Panc1 (cell line): Measurements from ENCODE around the gene TRIOBP. TPM values are rescaled to one million over a fixed set of nuclear protein-coding genes. Genes with fewer than 3 reads are reported as not detected.
"Not testable (repeated sequence)": the region's sequence is repeated elsewhere in the genome, so short reads cannot be mapped to it uniquely, and the experiment has no call there.

ENCODE experiments used
- ATAC-seq: fragments of 200-7000 bp; cut with Tn5 transposase; 2 replicates; pipeline ENCODE4 v1.9.1; 2020; ENCODE audit warnings: mild to moderate bottlenecking, moderate library complexity
- BruUV-seq: library from RNA; stranded (reverse); fragments of 400-500 nt; replicated peaks from 2 replicates; lab custom pipeline; 2021; lab: Mats Ljungman, UMichigan
- CTCF ChIA-PET: fragments of 300-600 bp; sonication (Branson Sonifier 250); formaldehyde crosslinking; loops from one replicate; lab custom pipeline; 2022; ENCODE audit warnings: antibody characterized with exemption; lab: Charles Lee
- POLR2A ChIA-PET: fragments of 300-600 bp; sonication (Branson Sonifier 250); formaldehyde crosslinking; loops from one replicate; lab custom pipeline; 2022; ENCODE audit warnings: antibody characterized with exemption; lab: Charles Lee
- DNase-seq: peaks from one replicate; pipeline ENCODE4 v3.0.0-alpha.2; 2010; ENCODE audit warnings: low read depth, low spot score
- H3K27ac ChIP-seq: 2 replicates; pipeline ENCODE4 v1.5.1; 2011; ENCODE audit warnings: mild to moderate bottlenecking, low read length, inconsistent platforms
- H3K27me3 ChIP-seq: fragments of 200-500 bp; sonication (Bioruptor generic); 2 replicates; pipeline ENCODE4 v1.6.0; 2014; ENCODE audit warnings: low read length, inconsistent platforms; ENCODE audit not compliant: control insufficient read depth, insufficient read depth
- H3K36me3 ChIP-seq: fragments of 200-500 bp; sonication (Bioruptor generic); 2 replicates; pipeline ENCODE4 v1.5.1; 2014; ENCODE audit warnings: inconsistent platforms, mild to moderate bottlenecking, low read length, moderate library complexity; ENCODE audit not compliant: control insufficient read depth, insufficient read depth
- H3K4me1 ChIP-seq: 2 replicates; pipeline ENCODE4 v1.5.1; 2011; ENCODE audit warnings: inconsistent platforms, mild to moderate bottlenecking, low read length, moderate library complexity; ENCODE audit not compliant: control insufficient read depth, insufficient read depth
- H3K4me3 ChIP-seq, 2 experiments: 2 replicates each; pipeline ENCODE4 v1.5.1; 2011 to 2012; ENCODE audit warnings: low read depth in 2 of 2, low read length in 2 of 2, mild to moderate bottlenecking in 2 of 2, inconsistent platforms in 1 of 2, moderate library complexity in 1 of 2
- H3K9me3 ChIP-seq: fragments of 200-500 bp; sonication (Bioruptor generic); 2 replicates; pipeline ENCODE4 v1.5.1; 2014; ENCODE audit warnings: low read depth, mild to moderate bottlenecking, inconsistent platforms, low read length, moderate library complexity; ENCODE audit not compliant: control insufficient read depth, insufficient read depth
- POLR2AphosphoS5 ChIP-seq: IDR thresholded peaks from 2 replicates; pipeline ENCODE4 v1.6.1; 2012; ENCODE audit warnings: mild to moderate bottlenecking, low read depth, low read length, moderate library complexity
- SIN3A ChIP-seq: IDR thresholded peaks from 2 replicates; pipeline ENCODE4 v1.6.1; 2012; ENCODE audit warnings: low read depth, mild to moderate bottlenecking, low read length, moderate library complexity, borderline replicate concordance; ENCODE audit not compliant: insufficient read depth
- TCF7L2 ChIP-seq: IDR thresholded peaks from 2 replicates; pipeline ENCODE4 v1.6.1; 2011; ENCODE audit warnings: mild to moderate bottlenecking, low read depth, low read length, inconsistent platforms
- in situ Hi-C: cut with HindIII; loops from 2 replicates; pipeline ENCODE4 v1.10.0; 2016; ENCODE audit warnings: low sequenced_read_pairs, low pct_unique_long_range_greater_than_20kb
- intact Hi-C: fragments of 100-400 bp; cut with micrococcal nuclease; formaldehyde crosslinking; loops from one replicate; pipeline ENCODE4 v1.10.0; 2022; ENCODE audit not compliant: unreplicated experiment
- total RNA-seq: library from RNA; stranded (reverse); gene quantifications from one replicate; pipeline ENCODE4 v1.2.1, GENCODE V29; 2021; ENCODE audit not compliant: unreplicated experiment
- TF ChIP-seq, protein P1 (sequence below): fragments of 450-650 bp; IDR thresholded peaks from 2 replicates; pipeline ENCODE4 v1.5.1; 2017; ENCODE audit warnings: mild to moderate bottlenecking
- TF ChIP-seq, protein P2 (sequence below), 2 experiments: IDR thresholded peaks; 2 replicates each; pipeline ENCODE4 v1.6.1; 2011 to 2012; ENCODE audit warnings: low read depth in 2 of 2, control low read depth in 1 of 2, low read length in 1 of 2, mild to moderate bottlenecking in 1 of 2, moderate library complexity in 1 of 2; ENCODE audit not compliant: insufficient read depth in 1 of 2

The TRIOBP gene
- total RNA-seq, 1 experiment from 2014 or later = 50.5 TPM

DNA sequence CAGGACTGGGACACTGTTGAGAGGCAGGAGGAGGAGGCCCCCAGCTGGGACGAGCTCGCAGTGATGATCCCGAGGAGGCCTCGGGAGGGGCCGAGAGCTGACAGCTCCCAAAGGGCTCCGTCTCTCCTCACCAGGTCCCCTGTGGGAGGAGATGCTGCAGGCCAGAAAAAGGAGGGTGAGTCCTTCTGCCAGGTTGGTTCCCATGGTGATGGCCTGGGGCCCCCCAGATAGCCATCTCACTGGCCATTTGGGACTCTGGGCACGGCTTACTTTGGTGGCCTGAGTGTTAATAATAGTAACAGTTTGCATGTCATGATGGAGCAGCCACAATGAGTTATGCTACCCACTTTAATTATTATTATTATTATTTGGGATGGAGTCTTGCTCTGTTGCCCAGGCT lies 18.9 kb downstream of the TRIOBP start:
- no peaks in the 10 kb centered on the region for H3K4me1 ChIP-seq
- DNase-seq (no peak), ATAC-seq (no peak)
- POLR2A ChIA-PET = no interaction called here
- H3K36me3 ChIP-seq = no peaks in the 10 kb centered on the region
- H3K9me3 ChIP-seq = no peaks in the 10 kb centered on the region
- H3K27me3 ChIP-seq = no peaks in the 10 kb centered on the region
- no TSS peak for BruUV-seq
- TF ChIP-seq, protein P1, sequence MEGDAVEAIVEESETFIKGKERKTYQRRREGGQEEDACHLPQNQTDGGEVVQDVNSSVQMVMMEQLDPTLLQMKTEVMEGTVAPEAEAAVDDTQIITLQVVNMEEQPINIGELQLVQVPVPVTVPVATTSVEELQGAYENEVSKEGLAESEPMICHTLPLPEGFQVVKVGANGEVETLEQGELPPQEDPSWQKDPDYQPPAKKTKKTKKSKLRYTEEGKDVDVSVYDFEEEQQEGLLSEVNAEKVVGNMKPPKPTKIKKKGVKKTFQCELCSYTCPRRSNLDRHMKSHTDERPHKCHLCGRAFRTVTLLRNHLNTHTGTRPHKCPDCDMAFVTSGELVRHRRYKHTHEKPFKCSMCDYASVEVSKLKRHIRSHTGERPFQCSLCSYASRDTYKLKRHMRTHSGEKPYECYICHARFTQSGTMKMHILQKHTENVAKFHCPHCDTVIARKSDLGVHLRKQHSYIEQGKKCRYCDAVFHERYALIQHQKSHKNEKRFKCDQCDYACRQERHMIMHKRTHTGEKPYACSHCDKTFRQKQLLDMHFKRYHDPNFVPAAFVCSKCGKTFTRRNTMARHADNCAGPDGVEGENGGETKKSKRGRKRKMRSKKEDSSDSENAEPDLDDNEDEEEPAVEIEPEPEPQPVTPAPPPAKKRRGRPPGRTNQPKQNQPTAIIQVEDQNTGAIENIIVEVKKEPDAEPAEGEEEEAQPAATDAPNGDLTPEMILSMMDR = no peak
- TF ChIP-seq SIN3A = no peak
- no peak for TF ChIP-seq TCF7L2
- TF ChIP-seq, protein P2, sequence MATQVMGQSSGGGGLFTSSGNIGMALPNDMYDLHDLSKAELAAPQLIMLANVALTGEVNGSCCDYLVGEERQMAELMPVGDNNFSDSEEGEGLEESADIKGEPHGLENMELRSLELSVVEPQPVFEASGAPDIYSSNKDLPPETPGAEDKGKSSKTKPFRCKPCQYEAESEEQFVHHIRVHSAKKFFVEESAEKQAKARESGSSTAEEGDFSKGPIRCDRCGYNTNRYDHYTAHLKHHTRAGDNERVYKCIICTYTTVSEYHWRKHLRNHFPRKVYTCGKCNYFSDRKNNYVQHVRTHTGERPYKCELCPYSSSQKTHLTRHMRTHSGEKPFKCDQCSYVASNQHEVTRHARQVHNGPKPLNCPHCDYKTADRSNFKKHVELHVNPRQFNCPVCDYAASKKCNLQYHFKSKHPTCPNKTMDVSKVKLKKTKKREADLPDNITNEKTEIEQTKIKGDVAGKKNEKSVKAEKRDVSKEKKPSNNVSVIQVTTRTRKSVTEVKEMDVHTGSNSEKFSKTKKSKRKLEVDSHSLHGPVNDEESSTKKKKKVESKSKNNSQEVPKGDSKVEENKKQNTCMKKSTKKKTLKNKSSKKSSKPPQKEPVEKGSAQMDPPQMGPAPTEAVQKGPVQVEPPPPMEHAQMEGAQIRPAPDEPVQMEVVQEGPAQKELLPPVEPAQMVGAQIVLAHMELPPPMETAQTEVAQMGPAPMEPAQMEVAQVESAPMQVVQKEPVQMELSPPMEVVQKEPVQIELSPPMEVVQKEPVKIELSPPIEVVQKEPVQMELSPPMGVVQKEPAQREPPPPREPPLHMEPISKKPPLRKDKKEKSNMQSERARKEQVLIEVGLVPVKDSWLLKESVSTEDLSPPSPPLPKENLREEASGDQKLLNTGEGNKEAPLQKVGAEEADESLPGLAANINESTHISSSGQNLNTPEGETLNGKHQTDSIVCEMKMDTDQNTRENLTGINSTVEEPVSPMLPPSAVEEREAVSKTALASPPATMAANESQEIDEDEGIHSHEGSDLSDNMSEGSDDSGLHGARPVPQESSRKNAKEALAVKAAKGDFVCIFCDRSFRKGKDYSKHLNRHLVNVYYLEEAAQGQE (IDR thresholded peaks at IDR 0.05; ENCODE audit: insufficient read depth in 1 of 2, low read depth in 2 of 2, low read length in 1 of 2) = no peak
- TF ChIP-seq POLR2AphosphoS5 = no peak
- in situ Hi-C loops = no loop called here
- no peak overlapping the region for H3K4me3 ChIP-seq
- no peak overlapping the region for H3K27ac ChIP-seq
- intact Hi-C loops = no loop called here
- CTCF ChIA-PET = no interaction called here

DNA sequence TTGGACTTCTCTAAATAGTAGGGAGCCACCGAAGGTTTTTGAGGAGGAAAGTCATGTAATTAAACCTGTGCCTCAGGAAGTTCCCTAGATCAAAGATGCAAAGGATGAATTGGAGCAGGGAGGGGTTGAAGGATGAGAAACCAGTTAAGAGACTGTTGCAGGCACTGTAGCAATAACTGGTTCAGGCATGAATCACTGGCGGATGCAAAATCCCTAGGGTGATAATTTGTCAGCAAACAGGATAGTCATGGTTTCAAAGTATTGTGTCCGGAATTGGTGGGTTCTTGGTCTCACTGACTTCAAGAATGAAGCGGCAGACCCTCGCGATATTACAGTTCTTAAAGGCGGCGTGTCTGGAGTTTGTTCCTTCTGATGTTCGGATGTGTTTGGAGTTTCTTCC lies 19.9 kb downstream of the TRIOBP start:
- Histone ChIP-seq H3K4me1 (no peaks in the 10 kb centered on the region), H3K36me3 (no peaks in the 10 kb centered on the region), H3K27ac (no peak overlapping the region), H3K27me3 (no peaks in the 10 kb centered on the region), H3K4me3 (no peak overlapping the region), H3K9me3 (no peaks in the 10 kb centered on the region)
- ChIA-PET POLR2A (no interaction called here), CTCF (no interaction called here)
- in situ Hi-C loops (no loop called here), intact Hi-C loops (no loop called here)
- TF ChIP-seq TCF7L2 = no peak
- TF ChIP-seq, protein P1 = no peak
- TF ChIP-seq SIN3A = no peak
- TF ChIP-seq, protein P2 (IDR thresholded peaks at IDR 0.05; ENCODE audit: insufficient read depth in 1 of 2, low read depth in 2 of 2, low read length in 1 of 2) = no peak
- TF ChIP-seq POLR2AphosphoS5 = no peak
- no TSS peak for BruUV-seq
- no peak for ATAC-seq
- DNase-seq = no peak

DNA sequence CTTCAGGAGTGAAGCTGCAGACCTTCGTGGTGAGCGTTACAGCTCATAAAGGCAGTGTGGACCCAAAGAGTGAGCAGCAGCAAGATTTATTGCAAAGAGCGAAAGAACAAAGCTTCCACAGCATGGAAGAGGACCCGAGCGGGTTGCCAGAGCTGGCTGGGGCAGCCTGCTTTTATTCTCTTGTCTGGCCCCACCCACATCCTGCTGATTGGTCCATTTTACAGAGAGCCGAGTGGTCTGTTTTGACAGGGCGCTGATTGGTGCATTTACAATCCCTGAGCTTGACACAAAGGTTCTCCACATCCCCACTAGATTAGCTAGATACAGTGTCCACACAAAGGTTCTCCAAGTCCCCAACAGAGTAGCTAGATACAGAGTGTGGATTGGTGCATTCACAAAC lies 20.4 kb downstream of the TRIOBP start:
- intact Hi-C loops, H3K9me3 ChIP-seq, H3K4me1 ChIP-seq, H3K27ac ChIP-seq, H3K36me3 ChIP-seq, BruUV-seq, DNase-seq, H3K4me3 ChIP-seq, ATAC-seq, in situ Hi-C loops, H3K27me3 ChIP-seq, CTCF ChIA-PET, POLR2A ChIA-PET: not testable (repeated sequence)
